KMS-11 (cell line): Measurements from ENCODE around the gene KCNQ1.

ENCODE experiments used
- H2AFZ ChIP-seq: fragments of 200-600 bp; sonication (generic); 2 replicates; pipeline ENCODE4 v1.6.1; 2016; ENCODE audit warnings: antibody characterized with exemption, mixed run types, low read depth
- H3K27ac ChIP-seq: fragments of 200-600 bp; sonication (generic); 2 replicates; pipeline ENCODE4 v1.6.1; 2016; ENCODE audit warnings: mild to moderate bottlenecking, mixed run types
- H3K27me3 ChIP-seq: fragments of 200-600 bp; sonication (generic); 2 replicates; pipeline ENCODE4 v1.6.1; 2017; ENCODE audit warnings: mild to moderate bottlenecking, low read depth, mixed run types, moderate library complexity; ENCODE audit not compliant: insufficient read depth
- H3K36me3 ChIP-seq: fragments of 200-600 bp; sonication (generic); 2 replicates; pipeline ENCODE4 v1.6.1; 2017; ENCODE audit warnings: mild to moderate bottlenecking, mixed run types; ENCODE audit not compliant: insufficient read depth
- H3K4me1 ChIP-seq: fragments of 200-600 bp; sonication (generic); 2 replicates; pipeline ENCODE4 v1.6.1; 2016; ENCODE audit warnings: mild to moderate bottlenecking, low read depth, mixed run types; ENCODE audit not compliant: poor library complexity, severe bottlenecking
- H3K4me2 ChIP-seq: fragments of 200-600 bp; sonication (generic); 2 replicates; pipeline ENCODE4 v1.7.0; 2016; ENCODE audit warnings: mild to moderate bottlenecking, mixed run types
- H3K4me3 ChIP-seq: fragments of 200-600 bp; sonication (generic); IDR thresholded peaks from 2 replicates; pipeline ENCODE4 v1.6.1; 2017; ENCODE audit warnings: low read depth, low read length, mixed read lengths; ENCODE audit not compliant: insufficient read depth
- H3K79me2 ChIP-seq: fragments of 200-600 bp; sonication (generic); 2 replicates; pipeline ENCODE4 v1.6.1; 2016; ENCODE audit warnings: low read depth, mixed run types; ENCODE audit not compliant: insufficient read depth
- H3K9ac ChIP-seq: fragments of 200-600 bp; sonication (generic); 2 replicates; pipeline ENCODE4 v1.6.1; 2016; ENCODE audit warnings: mild to moderate bottlenecking, mixed run types
- H4K20me1 ChIP-seq: fragments of 200-600 bp; sonication (generic); 2 replicates; pipeline ENCODE4 v1.6.1; 2016; ENCODE audit warnings: mild to moderate bottlenecking, mixed run types; ENCODE audit not compliant: insufficient read depth
- TF ChIP-seq, protein P1 (sequence below): fragments of 200-600 bp; sonication (generic); conservative IDR thresholded peaks from 2 replicates; pipeline ENCODE4 v1.6.1; 2017; ENCODE audit warnings: low read depth, mild to moderate bottlenecking, antibody characterized with exemption, low read length, moderate library complexity, mixed read lengths

KCNQ1 gene

DNA sequence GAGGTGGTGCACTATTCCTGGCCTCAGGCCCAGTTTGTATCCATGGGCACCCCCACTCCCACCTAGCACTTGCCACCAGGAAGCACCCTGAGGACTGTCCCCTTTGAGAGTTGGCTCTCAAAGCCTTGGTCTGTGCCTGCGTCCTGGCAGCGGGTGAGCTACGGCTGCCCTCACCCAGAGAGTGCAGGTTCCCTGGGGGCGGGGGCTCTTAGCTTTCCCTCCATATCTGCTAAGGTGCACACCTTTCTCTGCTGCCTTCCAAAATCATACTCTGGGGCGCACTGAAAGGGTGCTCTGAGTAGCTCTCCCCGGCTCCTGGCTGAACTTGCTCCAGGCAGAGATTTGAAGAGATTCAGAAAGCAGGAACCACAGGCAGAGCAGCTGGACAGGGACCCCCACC is 7.1 kb downstream of the KCNQ1 start:
- H3K27me3 ChIP-seq: no peaks in the 10 kb centered on the region

DNA sequence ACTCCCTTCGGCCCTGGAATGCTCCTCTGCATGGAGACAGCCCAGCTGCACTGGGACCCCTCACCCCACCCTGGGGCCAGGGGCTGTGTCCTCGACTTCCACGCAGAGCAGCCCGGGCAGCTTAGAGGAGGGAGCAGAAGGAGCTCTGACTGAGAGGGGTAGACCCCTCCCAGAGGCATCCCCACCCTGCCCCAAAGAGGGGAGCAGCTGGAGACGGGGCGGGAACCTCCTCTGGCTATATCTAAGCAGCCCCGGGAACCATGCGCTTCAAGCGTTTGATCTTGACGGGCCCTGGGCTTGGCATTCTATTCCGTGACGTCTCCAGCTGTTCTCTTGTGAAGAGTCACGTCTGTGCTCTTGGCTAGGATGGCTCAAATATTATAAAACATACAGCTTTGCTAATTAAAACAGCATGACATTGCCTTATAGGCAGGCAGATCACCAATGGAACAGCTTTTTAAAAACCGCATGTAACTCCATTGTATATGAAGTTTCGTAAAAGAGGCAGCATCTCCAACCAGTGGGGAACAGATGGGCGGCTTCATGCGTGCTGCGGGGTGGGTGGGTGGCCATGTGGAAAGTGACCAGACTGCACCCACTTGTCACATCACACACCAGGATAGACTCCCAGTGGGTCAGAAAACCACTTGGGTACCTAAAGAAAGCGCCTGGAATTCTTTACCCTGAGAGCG is 7.7 kb downstream of the KCNQ1 start:
- H3K27me3 ChIP-seq: no peaks in the 10 kb centered on the region
- H3K27ac ChIP-seq: no peak overlapping the region
- no peaks in the 10 kb centered on the region for H3K79me2 ChIP-seq
- no peak overlapping the region for H3K4me3 ChIP-seq
- no peaks in the 10 kb centered on the region for H3K36me3 ChIP-seq
- peaks cover 4% of the 10 kb centered on the region for H3K4me1 ChIP-seq
- H4K20me1 ChIP-seq: no peaks in the 10 kb centered on the region
- no peak overlapping the region for H3K4me2 ChIP-seq
- no peak overlapping the region for H3K9ac ChIP-seq
- TF ChIP-seq, protein P1, sequence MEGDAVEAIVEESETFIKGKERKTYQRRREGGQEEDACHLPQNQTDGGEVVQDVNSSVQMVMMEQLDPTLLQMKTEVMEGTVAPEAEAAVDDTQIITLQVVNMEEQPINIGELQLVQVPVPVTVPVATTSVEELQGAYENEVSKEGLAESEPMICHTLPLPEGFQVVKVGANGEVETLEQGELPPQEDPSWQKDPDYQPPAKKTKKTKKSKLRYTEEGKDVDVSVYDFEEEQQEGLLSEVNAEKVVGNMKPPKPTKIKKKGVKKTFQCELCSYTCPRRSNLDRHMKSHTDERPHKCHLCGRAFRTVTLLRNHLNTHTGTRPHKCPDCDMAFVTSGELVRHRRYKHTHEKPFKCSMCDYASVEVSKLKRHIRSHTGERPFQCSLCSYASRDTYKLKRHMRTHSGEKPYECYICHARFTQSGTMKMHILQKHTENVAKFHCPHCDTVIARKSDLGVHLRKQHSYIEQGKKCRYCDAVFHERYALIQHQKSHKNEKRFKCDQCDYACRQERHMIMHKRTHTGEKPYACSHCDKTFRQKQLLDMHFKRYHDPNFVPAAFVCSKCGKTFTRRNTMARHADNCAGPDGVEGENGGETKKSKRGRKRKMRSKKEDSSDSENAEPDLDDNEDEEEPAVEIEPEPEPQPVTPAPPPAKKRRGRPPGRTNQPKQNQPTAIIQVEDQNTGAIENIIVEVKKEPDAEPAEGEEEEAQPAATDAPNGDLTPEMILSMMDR: no peak
- H2AFZ ChIP-seq: no peak overlapping the region

More for the DNA sequence above, 7.1 kb downstream of the KCNQ1 start:
- Histone ChIP-seq H3K36me3 (no peaks in the 10 kb centered on the region), H3K4me2 (no peak overlapping the region), H3K4me1 (peaks cover 7% of the 10 kb centered on the region), H3K79me2 (peaks cover under 1% of the 10 kb centered on the region; the same call in 1 of the 2 replicates), H4K20me1 (no peaks in the 10 kb centered on the region), H3K4me3 (no peak overlapping the region), H3K9ac (no peak overlapping the region), H2AFZ (no peak overlapping the region), H3K27ac (no peak overlapping the region)
- TF ChIP-seq, protein P1: no peak

DNA sequence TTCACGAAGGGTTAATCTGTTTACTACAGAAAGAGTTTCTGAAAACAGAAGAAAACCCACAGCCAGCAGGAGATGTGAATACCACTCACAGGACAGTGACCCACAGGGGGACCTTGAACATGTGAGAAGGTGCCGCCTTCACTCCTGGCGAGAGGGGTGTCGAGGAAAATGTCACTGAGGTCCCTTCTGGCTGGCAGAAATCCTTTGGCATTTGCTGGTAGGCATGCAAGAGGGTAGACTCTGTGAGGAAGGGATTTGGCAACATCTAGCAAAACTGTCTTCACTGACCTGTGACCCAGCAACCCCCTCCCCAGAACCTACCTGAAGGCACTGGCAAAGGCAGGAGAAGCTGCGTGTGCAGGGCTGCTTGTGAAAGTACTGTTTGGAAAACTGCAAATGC is 8.6 kb downstream of the KCNQ1 start:
- Histone ChIP-seq H3K27ac (no peak overlapping the region), H3K4me1 (peaks cover 12% of the 10 kb centered on the region), H3K4me3 (no peak overlapping the region), H3K4me2 (no peak overlapping the region), H3K27me3 (no peaks in the 10 kb centered on the region), H2AFZ (no peak overlapping the region), H3K79me2 (no peaks in the 10 kb centered on the region), H3K9ac (no peak overlapping the region), H4K20me1 (no peaks in the 10 kb centered on the region), H3K36me3 (no peaks in the 10 kb centered on the region)
- TF ChIP-seq, protein P1: no peak

DNA sequence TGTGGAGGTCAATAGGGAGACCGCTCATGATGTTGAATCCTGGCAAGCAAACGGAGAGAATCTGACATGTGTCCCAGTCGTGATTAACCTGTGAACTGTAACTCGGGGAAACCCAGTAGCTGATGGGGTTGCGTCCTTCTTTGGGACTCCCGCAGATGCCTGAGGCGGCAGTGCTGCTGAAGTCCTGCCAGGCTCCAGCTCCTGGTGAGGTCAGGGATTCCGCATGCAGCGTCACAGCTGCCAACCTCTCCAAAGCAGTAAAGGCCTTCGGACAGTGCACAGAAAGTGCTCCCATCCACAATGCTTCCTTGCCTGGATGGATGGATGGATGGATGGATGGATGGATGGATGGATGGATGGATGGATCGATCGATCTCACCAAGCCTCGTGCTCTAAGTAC is 13.5 kb downstream of the KCNQ1 start:
- H3K4me1 ChIP-seq: peaks cover 58% of the 10 kb centered on the region

More for the DNA sequence above, 13.5 kb downstream of the KCNQ1 start:
- Histone ChIP-seq H2AFZ (no peak overlapping the region), H3K79me2 (peaks cover 18% of the 10 kb centered on the region; the same call in 1 of the 2 replicates), H4K20me1 (no peaks in the 10 kb centered on the region), H3K27ac (peak overlapping the region; percentile 88; the same call in 1 of the 2 replicates), H3K4me3 (no peak overlapping the region), H3K36me3 (no peaks in the 10 kb centered on the region), H3K27me3 (no peaks in the 10 kb centered on the region), H3K9ac (no peak overlapping the region), H3K4me2 (peak overlapping the region; percentile 81; the same call in 1 of the 2 replicates)
- TF ChIP-seq, protein P1: no peak
